Gastroesophageal sphincter (tissue), 3 donors: Measurements from ENCODE around the gene IGLL5.
"Not testable (repeated sequence)": the region's sequence is repeated elsewhere in the genome, so short reads cannot be mapped to it uniquely, and the experiment has no call there.

Experiments
- CTCF ChIP-seq, 4 experiments: fragments of 200-600 bp in 2 of 4; fragments of 450-650 bp in 2 of 4; sonication (generic) in 1 of 4; IDR thresholded peaks; one replicate each; pipeline ENCODE4 v1.5.1; 2017 to 2019; ENCODE audit warnings: antibody characterized with exemption in 4 of 4, mild to moderate bottlenecking in 2 of 4, moderate library complexity in 2 of 4
- POLR2AphosphoS5 ChIP-seq: sonication (generic); formaldehyde crosslinking; IDR thresholded peaks from one replicate; pipeline ENCODE4 v1.6.1; 2017; ENCODE audit warnings: antibody characterized with exemption

- TF ChIP-seq POLR2AphosphoS5; CTCF (IDR thresholded peaks at IDR 0.05): not testable (repeated sequence)
Observed at GRCh38 chr22:22904736-22905135, 17.1 kb downstream of the IGLL5 start.
